Caco-2 (cell line): Measurements from ENCODE around the gene GRK5. TPM values are rescaled to one million over a fixed set of nuclear protein-coding genes. Genes with fewer than 3 reads are reported as not detected.

ENCODE experiments used
- BruUV-seq: library from RNA; stranded (reverse); fragments of 400-500 nt; replicated peaks from 2 replicates; lab custom pipeline; 2021; lab: Mats Ljungman, UMichigan
- CTCF ChIA-PET: fragments of 300-600 bp; sonication (Branson Sonifier 250); formaldehyde crosslinking; loops from one replicate; lab custom pipeline; 2022; ENCODE audit warnings: antibody characterized with exemption; lab: Charles Lee
- POLR2A ChIA-PET: fragments of 300-600 bp; sonication (Branson Sonifier 250); formaldehyde crosslinking; loops from one replicate; lab custom pipeline; 2022; ENCODE audit warnings: antibody characterized with exemption; lab: Charles Lee
- DNase-seq, 2 experiments: peaks; one replicate each; pipeline versions ENCODE4 v3.0.0 to v3.0.0-alpha.2; 2020 to 2022
- H3K27me3 ChIP-seq: replicated peaks from 2 replicates; pipeline ENCODE4 v1.6.0; 2011; ENCODE audit warnings: low read length; ENCODE audit not compliant: control insufficient read depth, insufficient read depth
- H3K36me3 ChIP-seq: 2 replicates; pipeline ENCODE4 v1.5.1; 2011; ENCODE audit warnings: low read length; ENCODE audit not compliant: control insufficient read depth, insufficient read depth
- H3K4me1 ChIP-seq: fragments of 250-450 bp; sonication (Bioruptor Pico); 2 replicates; pipeline ENCODE4 v1.5.1; 2020; ENCODE audit warnings: mild to moderate bottlenecking
- H3K4me3 ChIP-seq: 2 replicates; pipeline ENCODE4 v1.5.1; 2011; ENCODE audit warnings: low read depth, mild to moderate bottlenecking, control low read depth, low read length
- H3K9me3 ChIP-seq: fragments of 250-450 bp; sonication (Bioruptor Pico); 2 replicates; pipeline ENCODE4 v1.5.1; 2020; ENCODE audit warnings: mild to moderate bottlenecking, moderate library complexity
- H3K27ac Mint-ChIP-seq: one replicate; pipeline ENCODE4 v1.8.0; 2022; ENCODE audit warnings: mixed read lengths; ENCODE audit not compliant: unreplicated experiment
- H3K27me3 Mint-ChIP-seq: one replicate; pipeline ENCODE4 v1.8.0; 2022; ENCODE audit warnings: mixed read lengths; ENCODE audit not compliant: insufficient read depth, unreplicated experiment
- H3K36me3 Mint-ChIP-seq: one replicate; pipeline ENCODE4 v1.8.0; 2022; ENCODE audit warnings: mild to moderate bottlenecking, mixed read lengths; ENCODE audit not compliant: insufficient read depth, unreplicated experiment
- H3K4me1 Mint-ChIP-seq: one replicate; pipeline ENCODE4 v1.8.0; 2022; ENCODE audit warnings: low read depth, mixed read lengths; ENCODE audit not compliant: unreplicated experiment
- H3K4me3 Mint-ChIP-seq: one replicate; pipeline ENCODE4 v1.8.0; 2022; ENCODE audit warnings: mild to moderate bottlenecking, moderate library complexity, mixed read lengths; ENCODE audit not compliant: unreplicated experiment
- H3K9me3 Mint-ChIP-seq: one replicate; pipeline ENCODE4 v1.8.0; 2022; ENCODE audit warnings: mixed read lengths; ENCODE audit not compliant: unreplicated experiment
- CTCF ChIP-seq, 2 experiments: fragments of 200-600 bp in 1 of 2; IDR thresholded peaks; 1 replicate in 1 of 2; 2 replicates in 1 of 2; pipeline versions ENCODE4 v1.5.1 to v1.8.0; 2011 to 2022; ENCODE audit warnings: antibody characterized with exemption in 1 of 2, control low read depth in 1 of 2, inconsistent platforms in 1 of 2, low read depth in 1 of 2, low read length in 1 of 2, mild to moderate bottlenecking in 1 of 2, moderate library complexity in 1 of 2; ENCODE audit not compliant: insufficient read depth in 1 of 2, severe bottlenecking in 1 of 2, unreplicated experiment in 1 of 2
- intact Hi-C: fragments of 100-400 bp; cut with micrococcal nuclease; formaldehyde crosslinking; loops from one replicate; pipeline ENCODE4 v1.10.0; 2022; ENCODE audit not compliant: unreplicated experiment
- total RNA-seq: library from RNA; stranded (reverse); gene quantifications from 2 replicates; pipeline ENCODE4 v1.2.3, GENCODE V29; 2022

The GRK5 gene
- total RNA-seq, 1 experiment from 2014 or later: 7.7 TPM

GRCh38 chr10:119447823-119448546 is 240.6 kb downstream of the GRK5 start:
- Mint-ChIP-seq H3K36me3 (no peaks in the 10 kb centered on the region), H3K9me3 (no peaks in the 10 kb centered on the region), H3K4me3 (no peak overlapping the region), H3K4me1 (no peaks in the 10 kb centered on the region), H3K27me3 (no peaks in the 10 kb centered on the region), H3K27ac (no peak overlapping the region)
- no peaks in the 10 kb centered on the region for H3K4me1 ChIP-seq
- DNase-seq: no peak
- BruUV-seq: no TSS peak
- no peaks in the 10 kb centered on the region for H3K36me3 ChIP-seq
- no peaks in the 10 kb centered on the region for H3K9me3 ChIP-seq
- intact Hi-C loops: no loop called here
- CTCF ChIA-PET: interaction anchor here (0.5 to 1.6 kb wide), 2 partner anchors 12 to 249 kb away, joined by 7 to 8 read pairs; no protein-coding TSS in a partner anchor
- H3K27me3 ChIP-seq: no peaks in the 10 kb centered on the region
- no peak overlapping the region for H3K4me3 ChIP-seq
- POLR2A ChIA-PET: no interaction called here
- no peak for TF ChIP-seq CTCF (IDR thresholded peaks at IDR 0.05; ENCODE audit: insufficient read depth in 1 of 2, low read depth in 1 of 2, low read length in 1 of 2, severe bottlenecking in 1 of 2, unreplicated experiment in 1 of 2)

- intact Hi-C loops: no loop called here
- no peaks in the 10 kb centered on the region for H3K27me3 ChIP-seq
- no TSS peak for BruUV-seq
- Mint-ChIP-seq H3K27me3 (no peaks in the 10 kb centered on the region), H3K9me3 (no peaks in the 10 kb centered on the region), H3K4me1 (no peaks in the 10 kb centered on the region), H3K27ac (no peak overlapping the region), H3K4me3 (no peak overlapping the region), H3K36me3 (no peaks in the 10 kb centered on the region)
- POLR2A ChIA-PET: no interaction called here
- CTCF ChIA-PET: interaction anchor here (1.6 kb wide), 1 partner anchor 249 kb away, joined by 8 read pairs; no protein-coding TSS in a partner anchor
- DNase-seq: no peak
- H3K4me3 ChIP-seq: no peak overlapping the region
- H3K9me3 ChIP-seq: no peaks in the 10 kb centered on the region
- no peaks in the 10 kb centered on the region for H3K36me3 ChIP-seq
- TF ChIP-seq CTCF (IDR thresholded peaks at IDR 0.05; ENCODE audit: insufficient read depth in 1 of 2, low read depth in 1 of 2, low read length in 1 of 2, severe bottlenecking in 1 of 2, unreplicated experiment in 1 of 2): no peak
- no peaks in the 10 kb centered on the region for H3K4me1 ChIP-seq
These were observed 241.5 kb downstream of the GRK5 start for GRCh38 chr10:119448628-119449584.

GRCh38 chr10:119449760-119450461 is 242.5 kb downstream of the GRK5 start:
- TF ChIP-seq CTCF (IDR thresholded peaks at IDR 0.05; ENCODE audit: insufficient read depth in 1 of 2, low read depth in 1 of 2, low read length in 1 of 2, severe bottlenecking in 1 of 2, unreplicated experiment in 1 of 2): no peak
- no peak for DNase-seq
- H3K9me3 ChIP-seq: no peaks in the 10 kb centered on the region
- BruUV-seq: no TSS peak
- no peak overlapping the region for H3K27ac Mint-ChIP-seq
- ChIA-PET CTCF (no interaction called here), POLR2A (no interaction called here)
- no peak overlapping the region for H3K4me3 ChIP-seq
- no peaks in the 10 kb centered on the region for H3K36me3 Mint-ChIP-seq
- no peaks in the 10 kb centered on the region for H3K27me3 ChIP-seq
- no peak overlapping the region for H3K4me3 Mint-ChIP-seq
- intact Hi-C loops: no loop called here
- no peaks in the 10 kb centered on the region for H3K36me3 ChIP-seq
- no peaks in the 10 kb centered on the region for H3K4me1 ChIP-seq
- no peaks in the 10 kb centered on the region for H3K9me3 Mint-ChIP-seq
- no peaks in the 10 kb centered on the region for H3K27me3 Mint-ChIP-seq
- H3K4me1 Mint-ChIP-seq: no peaks in the 10 kb centered on the region
